GM21528 (cell line): Measurements from ENCODE around the gene CTBP2.
"Not testable (repeated sequence)": the region's sequence is repeated elsewhere in the genome, so short reads cannot be mapped to it uniquely, and the experiment has no call there.

Source experiments
- ATAC-seq: cut with Tn5 transposase; IDR thresholded peaks from one replicate; pipeline ENCODE4 v1.9.1; 2021; ENCODE audit warnings: mild to moderate bottlenecking, moderate library complexity; ENCODE audit not compliant: unreplicated experiment, low FRiP score

CTBP2 gene

GRCh38 chr10:125076121-125076825 lies 84.1 kb downstream of the CTBP2 start:
- no peak for ATAC-seq

- no peak for ATAC-seq
These were observed 86.4 kb downstream of the CTBP2 start for GRCh38 chr10:125073996-125074395.

GRCh38 chr10:125072794-125073193 lies 87.6 kb downstream of the CTBP2 start:
- ATAC-seq: no peak

GRCh38 chr10:125071008-125071407 lies 89.4 kb downstream of the CTBP2 start:
- ATAC-seq: no peak

GRCh38 chr10:125068406-125068805 lies 92.0 kb downstream of the CTBP2 start:
- ATAC-seq: no peak

GRCh38 chr10:125067764-125068163 lies 92.6 kb downstream of the CTBP2 start:
- no peak for ATAC-seq

- ATAC-seq: no peak
These were observed 93.5 kb downstream of the CTBP2 start for GRCh38 chr10:125066764-125067450.

- ATAC-seq: peak; percentile 91
These were observed 95.5 kb downstream of the CTBP2 start for GRCh38 chr10:125064681-125065492.

GRCh38 chr10:125063256-125063925 lies 97.0 kb downstream of the CTBP2 start:
- ATAC-seq: no peak

GRCh38 chr10:125062914-125063230 lies 97.5 kb downstream of the CTBP2 start:
- no peak for ATAC-seq

- no peak for ATAC-seq
These were observed 98.0 kb downstream of the CTBP2 start for GRCh38 chr10:125062227-125062913.

- ATAC-seq: no peak
These were observed 98.7 kb downstream of the CTBP2 start for GRCh38 chr10:125061557-125062226.

GRCh38 chr10:125060826-125061556 lies 99.4 kb downstream of the CTBP2 start:
- ATAC-seq: no peak

GRCh38 chr10:125060482-125060825 lies 99.9 kb downstream of the CTBP2 start:
- ATAC-seq: no peak

GRCh38 chr10:125060026-125060425 lies 100.3 kb downstream of the CTBP2 start:
- no peak for ATAC-seq

- ATAC-seq: not testable (repeated sequence)
These were observed 101.0 kb downstream of the CTBP2 start for GRCh38 chr10:125059348-125059747.

- ATAC-seq: no peak
These were observed 103.0 kb downstream of the CTBP2 start for GRCh38 chr10:125057158-125058001.
